ENCODE data around the gene GJB2.

The GJB2 gene

DNA sequence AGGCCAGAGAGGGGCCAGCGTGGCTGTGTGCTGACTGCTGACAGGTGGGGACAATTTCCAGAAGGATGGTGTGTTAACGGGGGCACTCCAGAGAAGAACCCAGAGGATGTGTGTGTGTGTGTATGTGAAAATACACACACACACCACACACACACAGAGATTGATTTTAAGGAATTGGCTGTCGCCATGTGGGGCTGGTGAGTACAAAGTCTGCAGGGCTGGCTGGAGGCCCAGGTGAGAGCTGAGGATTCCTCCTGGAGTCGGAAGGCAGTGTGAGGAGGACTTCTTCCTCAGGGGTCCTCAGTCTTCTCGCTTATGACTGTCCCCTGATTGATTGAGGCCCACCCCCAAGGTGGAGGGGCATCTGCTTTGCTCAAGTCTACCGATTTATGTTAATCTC lies 47.0 kb upstream of the GJB2 start:
- no peak for TF ChIP-seq ZFP30 (CRISPR knock-in tag; IDR thresholded peaks at IDR 0.05)
- TF ChIP-seq, protein P1, sequence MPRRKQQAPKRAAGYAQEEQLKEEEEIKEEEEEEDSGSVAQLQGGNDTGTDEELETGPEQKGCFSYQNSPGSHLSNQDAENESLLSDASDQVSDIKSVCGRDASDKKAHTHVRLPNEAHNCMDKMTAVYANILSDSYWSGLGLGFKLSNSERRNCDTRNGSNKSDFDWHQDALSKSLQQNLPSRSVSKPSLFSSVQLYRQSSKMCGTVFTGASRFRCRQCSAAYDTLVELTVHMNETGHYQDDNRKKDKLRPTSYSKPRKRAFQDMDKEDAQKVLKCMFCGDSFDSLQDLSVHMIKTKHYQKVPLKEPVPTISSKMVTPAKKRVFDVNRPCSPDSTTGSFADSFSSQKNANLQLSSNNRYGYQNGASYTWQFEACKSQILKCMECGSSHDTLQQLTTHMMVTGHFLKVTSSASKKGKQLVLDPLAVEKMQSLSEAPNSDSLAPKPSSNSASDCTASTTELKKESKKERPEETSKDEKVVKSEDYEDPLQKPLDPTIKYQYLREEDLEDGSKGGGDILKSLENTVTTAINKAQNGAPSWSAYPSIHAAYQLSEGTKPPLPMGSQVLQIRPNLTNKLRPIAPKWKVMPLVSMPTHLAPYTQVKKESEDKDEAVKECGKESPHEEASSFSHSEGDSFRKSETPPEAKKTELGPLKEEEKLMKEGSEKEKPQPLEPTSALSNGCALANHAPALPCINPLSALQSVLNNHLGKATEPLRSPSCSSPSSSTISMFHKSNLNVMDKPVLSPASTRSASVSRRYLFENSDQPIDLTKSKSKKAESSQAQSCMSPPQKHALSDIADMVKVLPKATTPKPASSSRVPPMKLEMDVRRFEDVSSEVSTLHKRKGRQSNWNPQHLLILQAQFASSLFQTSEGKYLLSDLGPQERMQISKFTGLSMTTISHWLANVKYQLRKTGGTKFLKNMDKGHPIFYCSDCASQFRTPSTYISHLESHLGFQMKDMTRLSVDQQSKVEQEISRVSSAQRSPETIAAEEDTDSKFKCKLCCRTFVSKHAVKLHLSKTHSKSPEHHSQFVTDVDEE (CRISPR knock-in tag; IDR thresholded peaks at IDR 0.05) = no peak
- TF ChIP-seq TOX (CRISPR knock-in tag; IDR thresholded peaks at IDR 0.05; ENCODE audit: borderline replicate concordance) = no peak
- TF ChIP-seq, protein P2, sequence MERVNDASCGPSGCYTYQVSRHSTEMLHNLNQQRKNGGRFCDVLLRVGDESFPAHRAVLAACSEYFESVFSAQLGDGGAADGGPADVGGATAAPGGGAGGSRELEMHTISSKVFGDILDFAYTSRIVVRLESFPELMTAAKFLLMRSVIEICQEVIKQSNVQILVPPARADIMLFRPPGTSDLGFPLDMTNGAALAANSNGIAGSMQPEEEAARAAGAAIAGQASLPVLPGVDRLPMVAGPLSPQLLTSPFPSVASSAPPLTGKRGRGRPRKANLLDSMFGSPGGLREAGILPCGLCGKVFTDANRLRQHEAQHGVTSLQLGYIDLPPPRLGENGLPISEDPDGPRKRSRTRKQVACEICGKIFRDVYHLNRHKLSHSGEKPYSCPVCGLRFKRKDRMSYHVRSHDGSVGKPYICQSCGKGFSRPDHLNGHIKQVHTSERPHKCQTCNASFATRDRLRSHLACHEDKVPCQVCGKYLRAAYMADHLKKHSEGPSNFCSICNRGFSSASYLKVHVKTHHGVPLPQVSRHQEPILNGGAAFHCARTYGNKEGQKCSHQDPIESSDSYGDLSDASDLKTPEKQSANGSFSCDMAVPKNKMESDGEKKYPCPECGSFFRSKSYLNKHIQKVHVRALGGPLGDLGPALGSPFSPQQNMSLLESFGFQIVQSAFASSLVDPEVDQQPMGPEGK (CRISPR knock-in tag; IDR thresholded peaks at IDR 0.05; ENCODE audit: borderline replicate concordance) = no peak
- no peak for TF ChIP-seq ZFP3 (CRISPR knock-in tag; IDR thresholded peaks at IDR 0.05)
- TF ChIP-seq ISL1 (CRISPR knock-in tag; IDR thresholded peaks at IDR 0.05) = no peak
- no peak for TF ChIP-seq SNAI2 (CRISPR knock-in tag; IDR thresholded peaks at IDR 0.05)
- no peak for TF ChIP-seq TCF4 (CRISPR knock-in tag; IDR thresholded peaks at IDR 0.05; ENCODE audit: borderline replicate concordance)
- no peak for ATAC-seq

DNA sequence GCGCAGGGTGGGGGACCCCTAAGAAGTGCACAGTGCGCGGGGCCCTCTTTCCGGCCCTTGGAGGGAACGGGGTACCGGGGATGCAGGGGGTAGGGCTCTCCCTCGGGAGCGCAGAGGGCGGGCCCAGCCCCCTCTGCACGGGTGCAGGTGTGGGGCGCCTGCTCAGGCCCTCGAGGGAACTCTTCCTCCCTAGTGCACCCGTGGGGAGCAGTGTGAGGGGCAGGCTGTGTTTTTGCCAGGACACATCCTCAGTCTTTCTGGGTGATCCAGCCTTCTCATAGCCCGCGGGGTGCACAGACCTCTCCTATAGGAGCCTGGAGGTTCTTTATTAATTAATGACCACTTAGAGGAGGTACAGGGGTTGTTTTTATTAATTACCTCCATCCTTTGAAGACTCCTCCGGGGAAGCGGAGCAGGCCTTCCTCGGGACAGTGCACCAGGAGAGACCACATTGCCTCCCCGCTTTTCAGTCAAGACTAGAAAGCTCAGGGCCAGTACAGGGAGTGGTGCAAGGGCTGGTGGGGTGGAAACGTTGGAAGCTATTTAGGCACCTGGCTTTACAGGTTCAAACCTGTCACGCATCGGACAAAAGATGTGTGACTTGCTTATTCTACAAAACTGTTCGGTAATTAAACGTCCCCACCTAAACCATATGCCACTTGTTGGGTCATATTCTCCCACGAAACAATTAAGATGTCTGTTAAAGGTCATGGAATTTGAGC lies 40.0 kb upstream of the GJB2 start:
- TF ChIP-seq ARNTL (CRISPR knock-in tag; IDR thresholded peaks at IDR 0.05; ENCODE audit: borderline replicate concordance, low read depth) = no peak
- TF ChIP-seq, protein P3, sequence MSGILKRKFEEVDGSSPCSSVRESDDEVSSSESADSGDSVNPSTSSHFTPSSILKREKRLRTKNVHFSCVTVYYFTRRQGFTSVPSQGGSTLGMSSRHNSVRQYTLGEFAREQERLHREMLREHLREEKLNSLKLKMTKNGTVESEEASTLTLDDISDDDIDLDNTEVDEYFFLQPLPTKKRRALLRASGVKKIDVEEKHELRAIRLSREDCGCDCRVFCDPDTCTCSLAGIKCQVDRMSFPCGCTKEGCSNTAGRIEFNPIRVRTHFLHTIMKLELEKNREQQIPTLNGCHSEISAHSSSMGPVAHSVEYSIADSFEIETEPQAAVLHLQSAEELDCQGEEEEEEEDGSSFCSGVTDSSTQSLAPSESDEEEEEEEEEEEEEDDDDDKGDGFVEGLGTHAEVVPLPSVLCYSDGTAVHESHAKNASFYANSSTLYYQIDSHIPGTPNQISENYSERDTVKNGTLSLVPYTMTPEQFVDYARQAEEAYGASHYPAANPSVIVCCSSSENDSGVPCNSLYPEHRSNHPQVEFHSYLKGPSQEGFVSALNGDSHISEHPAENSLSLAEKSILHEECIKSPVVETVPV (CRISPR knock-in tag; IDR thresholded peaks at IDR 0.05) = no peak
- ATAC-seq = no peak

DNA sequence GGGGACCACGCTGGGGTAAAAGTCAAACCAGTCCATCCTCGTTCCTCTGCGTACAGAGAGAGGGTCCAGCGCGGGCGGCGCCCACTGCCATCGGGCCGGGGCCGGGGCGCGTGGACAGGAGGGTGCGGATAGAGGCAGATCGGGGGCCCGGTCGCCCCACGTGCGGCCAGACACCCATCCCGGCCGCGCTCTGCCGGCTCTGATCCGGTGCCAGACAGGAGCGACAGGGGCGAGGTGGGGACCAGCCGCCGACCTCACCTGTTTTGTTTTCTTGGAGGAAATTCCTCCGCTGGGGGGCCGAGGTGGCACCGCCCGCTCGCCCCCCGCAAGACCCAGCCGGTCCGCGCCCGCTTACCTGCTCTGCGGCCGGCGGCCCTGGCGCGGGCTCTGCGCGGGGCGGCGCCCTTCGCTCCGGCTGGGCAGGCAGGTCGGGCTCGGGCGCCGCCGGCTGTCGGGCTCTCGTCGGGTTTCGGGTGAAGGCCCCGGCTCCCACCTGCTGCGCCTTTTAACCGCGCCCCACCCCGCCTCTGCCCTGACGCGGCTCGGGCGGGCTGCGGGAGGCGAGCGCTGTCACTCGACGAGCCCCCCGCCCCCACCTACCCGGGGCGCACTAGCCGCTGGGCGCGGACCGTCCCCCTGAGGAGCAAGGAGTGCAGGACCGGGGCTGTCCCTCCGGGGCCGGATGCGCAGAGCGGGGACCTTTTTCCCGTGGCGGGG lies 39.3 kb upstream of the GJB2 start, which contains the start of gene GJB6:
GJB6 (minus strand) TSS at position 481 of the 717 bp plus-strand sequence. CDS start 8,839 bp downstream, outside the sequence.
- ATAC-seq = no peak
- TF ChIP-seq, protein P3 (CRISPR knock-in tag; IDR thresholded peaks at IDR 0.05) = no peak
- TF ChIP-seq, protein P4, sequence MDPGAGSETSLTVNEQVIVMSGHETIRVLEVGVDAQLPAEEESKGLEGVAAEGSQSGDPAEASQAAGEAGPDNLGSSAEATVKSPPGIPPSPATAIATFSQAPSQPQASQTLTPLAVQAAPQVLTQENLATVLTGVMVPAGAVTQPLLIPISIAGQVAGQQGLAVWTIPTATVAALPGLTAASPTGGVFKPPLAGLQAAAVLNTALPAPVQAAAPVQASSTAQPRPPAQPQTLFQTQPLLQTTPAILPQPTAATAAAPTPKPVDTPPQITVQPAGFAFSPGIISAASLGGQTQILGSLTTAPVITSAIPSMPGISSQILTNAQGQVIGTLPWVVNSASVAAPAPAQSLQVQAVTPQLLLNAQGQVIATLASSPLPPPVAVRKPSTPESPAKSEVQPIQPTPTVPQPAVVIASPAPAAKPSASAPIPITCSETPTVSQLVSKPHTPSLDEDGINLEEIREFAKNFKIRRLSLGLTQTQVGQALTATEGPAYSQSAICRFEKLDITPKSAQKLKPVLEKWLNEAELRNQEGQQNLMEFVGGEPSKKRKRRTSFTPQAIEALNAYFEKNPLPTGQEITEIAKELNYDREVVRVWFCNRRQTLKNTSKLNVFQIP (CRISPR knock-in tag; IDR thresholded peaks at IDR 0.05; ENCODE audit: borderline replicate concordance, low read depth) = no peak
- TF ChIP-seq ARNTL (CRISPR knock-in tag; IDR thresholded peaks at IDR 0.05; ENCODE audit: borderline replicate concordance, low read depth) (no peak), ZFP3 (CRISPR knock-in tag; IDR thresholded peaks at IDR 0.05) (no peak), OSR1 (CRISPR knock-in tag; IDR thresholded peaks at IDR 0.05) (no peak), ISL1 (CRISPR knock-in tag; IDR thresholded peaks at IDR 0.05) (no peak), BACH2 (CRISPR knock-in tag; IDR thresholded peaks at IDR 0.05; ENCODE audit: borderline replicate concordance) (no peak), ESRRG (CRISPR knock-in tag; IDR thresholded peaks at IDR 0.05) (no peak)
